Neural cell (in vitro differentiated cells): ENCODE measurements around the gene ITGB3. TPM values are rescaled to one million over a fixed set of nuclear protein-coding genes. Genes with fewer than 3 reads are reported as not detected.

Experiments used
- H2AFZ ChIP-seq: fragments of 200-600, 300-800 bp; sonication (generic), shearing (Covaris generic); 2 replicates; pipeline ENCODE4 v1.6.0; 2014; ENCODE audit warnings: low read depth, mild to moderate bottlenecking, antibody characterized with exemption, low read length, moderate library complexity
- H3F3A ChIP-seq: fragments of 200-600 bp; shearing (Covaris generic); 2 replicates; pipeline ENCODE4 v1.6.1; 2016; ENCODE audit warnings: mild to moderate bottlenecking, moderate library complexity, mixed read lengths, antibody characterized with exemption, low read length; ENCODE audit not compliant: insufficient read depth, poor library complexity, severe bottlenecking
- H3K27ac ChIP-seq: fragments of 200-600, 300-800 bp; sonication (generic), shearing (Covaris generic); 2 replicates; pipeline ENCODE4 v1.5.1; 2014; ENCODE audit warnings: mild to moderate bottlenecking, low read length, moderate library complexity
- H3K27me3 ChIP-seq: fragments of 300-800, 200-600 bp; sonication (generic), shearing (Covaris generic); 2 replicates; pipeline ENCODE4 v1.6.0; 2014; ENCODE audit warnings: mild to moderate bottlenecking, low read depth, low read length, moderate library complexity; ENCODE audit not compliant: insufficient read depth
- H3K36me3 ChIP-seq: fragments of 300-800, 200-600 bp; sonication (generic), shearing (Covaris generic); 2 replicates; pipeline ENCODE4 v1.5.1; 2014; ENCODE audit warnings: mild to moderate bottlenecking, antibody characterized with exemption, low read length, moderate library complexity; ENCODE audit not compliant: insufficient read depth
- H3K4me2 ChIP-seq: fragments of 300-800, 200-600 bp; sonication (generic), shearing (Covaris generic); 2 replicates; pipeline ENCODE4 v1.6.0; 2014; ENCODE audit warnings: mild to moderate bottlenecking, low read length
- H3K4me3 ChIP-seq: fragments of 300-800, 200-600 bp; sonication (generic), shearing (Covaris generic); 2 replicates; pipeline ENCODE4 v1.5.1; 2014; ENCODE audit warnings: mild to moderate bottlenecking, low read length, moderate library complexity
- H3K79me2 ChIP-seq: fragments of 200-600 bp; shearing (Covaris generic); replicated peaks from 2 replicates; pipeline ENCODE4 v1.6.0; 2014; ENCODE audit warnings: mild to moderate bottlenecking, low read length, moderate library complexity; ENCODE audit not compliant: insufficient read depth
- H3K9ac ChIP-seq: fragments of 300-800, 200-600 bp; sonication (generic), shearing (Covaris generic); 2 replicates; pipeline ENCODE4 v1.6.1; 2016; ENCODE audit warnings: mild to moderate bottlenecking, low read length, mixed read lengths
- H3K9me2 ChIP-seq: fragments of 200-600 bp; shearing (Covaris generic); 2 replicates; pipeline ENCODE4 v1.6.1; 2016; ENCODE audit warnings: mild to moderate bottlenecking, low read length, mixed read lengths; ENCODE audit not compliant: insufficient read depth
- H3K9me3 ChIP-seq: fragments of 200-600, 300-800 bp; sonication (generic), shearing (Covaris generic); 2 replicates; pipeline ENCODE4 v1.6.1; 2016; ENCODE audit warnings: mild to moderate bottlenecking, mixed run types, low read length, moderate library complexity, mixed read lengths
- H4K20me1 ChIP-seq: fragments of 200-600 bp; shearing (Covaris generic); 2 replicates; pipeline ENCODE4 v1.6.1; 2016; ENCODE audit warnings: mild to moderate bottlenecking, mixed run types; ENCODE audit not compliant: insufficient read depth
- CTCF ChIP-seq: fragments of 450-650 bp; IDR thresholded peaks from 2 replicates; pipeline ENCODE4 v1.5.1; 2014; ENCODE audit warnings: antibody characterized with exemption, mild to moderate bottlenecking, moderate library complexity; ENCODE audit not compliant: poor library complexity, severe bottlenecking
- EP300 ChIP-seq: fragments of 450-650 bp; conservative IDR thresholded peaks from 2 replicates; pipeline ENCODE4 v1.6.1; 2014; ENCODE audit warnings: antibody characterized with exemption, mild to moderate bottlenecking, moderate library complexity; ENCODE audit not compliant: poor library complexity, severe bottlenecking
- EZH2 ChIP-seq: fragments of 200-600, 300-800 bp; shearing (Covaris generic), sonication (generic); IDR thresholded peaks from 2 replicates; pipeline ENCODE4 v1.6.1; 2014; ENCODE audit warnings: antibody characterized with exemption, low read length, borderline replicate concordance, mild to moderate bottlenecking; ENCODE audit not compliant: insufficient read depth, poor library complexity, severe bottlenecking
- MXI1 ChIP-seq: fragments of 450-650 bp; conservative IDR thresholded peaks from 2 replicates; pipeline ENCODE4 v1.6.1; 2014; ENCODE audit warnings: antibody characterized with exemption, mild to moderate bottlenecking; ENCODE audit not compliant: poor library complexity, severe bottlenecking
- POLR2AphosphoS5 ChIP-seq: IDR thresholded peaks from 2 replicates; pipeline ENCODE4 v1.6.1; 2012
- RAD21 ChIP-seq: fragments of 450-650 bp; conservative IDR thresholded peaks from 2 replicates; pipeline ENCODE4 v1.6.1; 2014; ENCODE audit warnings: antibody characterized with exemption, mild to moderate bottlenecking, moderate library complexity
- REST ChIP-seq: IDR thresholded peaks from 2 replicates; pipeline ENCODE4 v1.6.1; 2012; ENCODE audit warnings: borderline replicate concordance
- SMC3 ChIP-seq: fragments of 450-650 bp; conservative IDR thresholded peaks from 2 replicates; pipeline ENCODE4 v1.6.1; 2014; ENCODE audit warnings: antibody characterized with exemption, mild to moderate bottlenecking, moderate library complexity; ENCODE audit not compliant: poor library complexity
- TAF1 ChIP-seq: IDR thresholded peaks from 2 replicates; pipeline ENCODE4 v1.6.1; 2012; ENCODE audit warnings: low read depth
- polyA plus RNA-seq: library from polyadenylated mRNA; depleted of rRNA; stranded (reverse); fragments of >200 nt; gene quantifications from 2 replicates; pipeline ENCODE4 v1.2.3, GENCODE V29; 2014

The ITGB3 gene
- polyA plus RNA-seq, 1 donor from 2014 or later, result not detected

- Histone ChIP-seq H3K4me2 (no peak overlapping the region), H3K27ac (no peak overlapping the region), H3K4me3 (no peak overlapping the region), H3K9me3 (no peaks in the 10 kb centered on the region), H3K36me3 (no peaks in the 10 kb centered on the region), H3K27me3 (peaks cover 34% of the 10 kb centered on the region), H3K79me2 (no peaks in the 10 kb centered on the region), H3K9ac (no peak overlapping the region), H3K9me2 (no peaks in the 10 kb centered on the region), H3F3A (no peaks in the 10 kb centered on the region), H4K20me1 (no peaks in the 10 kb centered on the region), H2AFZ (no peak overlapping the region)
- no peak for TF ChIP-seq REST
- TF ChIP-seq TAF1, result no peak
- no peak for TF ChIP-seq EP300
- TF ChIP-seq EZH2, result no peak
- no peak for TF ChIP-seq POLR2AphosphoS5
- TF ChIP-seq SMC3, result no peak
- TF ChIP-seq RAD21, result no peak
- no peak for TF ChIP-seq CTCF
- TF ChIP-seq MXI1, result no peak
These were observed 2.1 kb upstream of the ITGB3 start for GRCh38 chr17:47251421-47251940.

- Histone ChIP-seq H2AFZ (no peak overlapping the region), H3K27me3 (peaks cover 41% of the 10 kb centered on the region), H3K27ac (no peak overlapping the region), H3K9me3 (no peaks in the 10 kb centered on the region), H3K36me3 (no peaks in the 10 kb centered on the region), H3K4me3 (no peak overlapping the region), H3K9ac (no peak overlapping the region), H3K4me2 (no peak overlapping the region), H4K20me1 (no peaks in the 10 kb centered on the region), H3K9me2 (no peaks in the 10 kb centered on the region), H3K79me2 (no peaks in the 10 kb centered on the region), H3F3A (no peaks in the 10 kb centered on the region)
- no peak for TF ChIP-seq MXI1
- TF ChIP-seq EZH2, result no peak
- no peak for TF ChIP-seq REST
- TF ChIP-seq POLR2AphosphoS5, result no peak
- TF ChIP-seq RAD21, result no peak
- no peak for TF ChIP-seq TAF1
- no peak for TF ChIP-seq CTCF
These were observed 1.4 kb upstream of the ITGB3 start for GRCh38 chr17:47252209-47252608.
